ENCODE data around the gene GMDS.

The GMDS gene

GRCh38 chr6:2166717-2167116 lies 78.7 kb downstream of the GMDS start:
- Histone ChIP-seq H3K4me3 (ENCODE audit: low read depth, low read length) (no peak overlapping the region), H3K27me3 (no peaks in the 10 kb centered on the region), H3K36me3 (no peaks in the 10 kb centered on the region), H3K9me3 (no peaks in the 10 kb centered on the region), H3K4me1 (no peaks in the 10 kb centered on the region)
- DNase-seq: no peak
- TF ChIP-seq CTCF (IDR thresholded peaks at IDR 0.05; ENCODE audit: low read depth, low read length): no peak

GRCh38 chr6:2165286-2165685 lies 80.1 kb downstream of the GMDS start:
- H3K36me3 ChIP-seq: no peaks in the 10 kb centered on the region
- no peak for DNase-seq
- H3K27me3 ChIP-seq: no peaks in the 10 kb centered on the region
- H3K4me1 ChIP-seq: no peaks in the 10 kb centered on the region
- no peak overlapping the region for H3K4me3 ChIP-seq (ENCODE audit: low read depth, low read length)
- TF ChIP-seq CTCF (IDR thresholded peaks at IDR 0.05; ENCODE audit: low read depth, low read length): no peak
- no peaks in the 10 kb centered on the region for H3K9me3 ChIP-seq

GRCh38 chr6:2164481-2164880 lies 80.9 kb downstream of the GMDS start:
- Histone ChIP-seq H3K9me3 (no peaks in the 10 kb centered on the region), H3K36me3 (no peaks in the 10 kb centered on the region), H3K4me1 (no peaks in the 10 kb centered on the region), H3K27me3 (no peaks in the 10 kb centered on the region), H3K4me3 (ENCODE audit: low read depth, low read length) (no peak overlapping the region)
- TF ChIP-seq CTCF (IDR thresholded peaks at IDR 0.05; ENCODE audit: low read depth, low read length): no peak
- DNase-seq: no peak

GRCh38 chr6:2162079-2162445 lies 83.3 kb downstream of the GMDS start:
- Histone ChIP-seq H3K4me3 (ENCODE audit: low read depth, low read length) (no peak overlapping the region), H3K9me3 (no peaks in the 10 kb centered on the region), H3K36me3 (no peaks in the 10 kb centered on the region), H3K4me1 (no peaks in the 10 kb centered on the region), H3K27me3 (no peaks in the 10 kb centered on the region)
- TF ChIP-seq CTCF (IDR thresholded peaks at IDR 0.05; ENCODE audit: low read depth, low read length): no peak
- no peak for DNase-seq

GRCh38 chr6:2158596-2159271 lies 86.7 kb downstream of the GMDS start:
- peak; percentile 76 for TF ChIP-seq CTCF (IDR thresholded peaks at IDR 0.05; ENCODE audit: low read depth, low read length)
- no peaks in the 10 kb centered on the region; the same call in 1 of the 2 replicates for H3K27me3 ChIP-seq
- DNase-seq: peak; percentile 46
- peaks cover 4% of the 10 kb centered on the region; the same call in 1 of the 2 replicates for H3K4me1 ChIP-seq
- H3K4me3 ChIP-seq (ENCODE audit: low read depth, low read length): no peak overlapping the region
- no peaks in the 10 kb centered on the region for H3K9me3 ChIP-seq
- no peaks in the 10 kb centered on the region for H3K36me3 ChIP-seq

- Histone ChIP-seq H3K4me3 (ENCODE audit: low read depth, low read length) (no peak overlapping the region), H3K27me3 (no peaks in the 10 kb centered on the region; the same call in 1 of the 2 replicates), H3K9me3 (no peaks in the 10 kb centered on the region), H3K36me3 (no peaks in the 10 kb centered on the region), H3K4me1 (peaks cover 4% of the 10 kb centered on the region; the same call in 1 of the 2 replicates)
- TF ChIP-seq CTCF (IDR thresholded peaks at IDR 0.05; ENCODE audit: low read depth, low read length): no peak
- no peak for DNase-seq
Measured at GRCh38 chr6:2157441-2158127, 87.8 kb downstream of the GMDS start.
